HL-60/S4 (cell line): Measurements from ENCODE around the gene IGSF9B.

Experiments
- in situ Hi-C: fragments of 300-500 bp; cut with MboI; formaldehyde crosslinking; loops from 2 replicates; pipeline ENCODE4 v1.14.3; 2022; ENCODE audit warnings: low sequenced_read_pairs

Gene IGSF9B

GRCh38 chr11:133872160-133872559 lies 84.6 kb downstream of the IGSF9B start:
- in situ Hi-C loops = no loop called here

- in situ Hi-C loops = no loop called here
Observed at GRCh38 chr11:133867456-133867855, 89.3 kb downstream of the IGSF9B start.

DNA sequence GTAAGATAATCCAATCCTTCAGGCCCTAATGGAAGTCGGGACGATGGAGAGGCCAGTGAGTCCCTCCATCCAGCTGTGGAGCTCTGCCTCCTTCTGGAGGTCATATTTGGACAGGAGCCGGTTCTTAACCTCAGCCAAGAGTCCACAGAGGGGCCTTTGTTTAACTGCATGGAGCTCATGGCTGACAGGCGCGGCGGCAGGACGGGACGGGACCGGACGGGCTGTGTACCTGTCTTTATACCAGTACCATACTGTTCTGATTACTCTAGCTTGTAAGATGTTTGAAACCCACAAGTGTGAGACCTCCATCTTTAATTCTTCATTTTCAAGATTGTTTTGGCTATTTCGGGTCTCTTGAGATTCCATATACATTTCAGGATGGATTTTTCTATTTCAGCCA lies 91.3 kb downstream of the IGSF9B start:
- in situ Hi-C loops = no loop called here

DNA sequence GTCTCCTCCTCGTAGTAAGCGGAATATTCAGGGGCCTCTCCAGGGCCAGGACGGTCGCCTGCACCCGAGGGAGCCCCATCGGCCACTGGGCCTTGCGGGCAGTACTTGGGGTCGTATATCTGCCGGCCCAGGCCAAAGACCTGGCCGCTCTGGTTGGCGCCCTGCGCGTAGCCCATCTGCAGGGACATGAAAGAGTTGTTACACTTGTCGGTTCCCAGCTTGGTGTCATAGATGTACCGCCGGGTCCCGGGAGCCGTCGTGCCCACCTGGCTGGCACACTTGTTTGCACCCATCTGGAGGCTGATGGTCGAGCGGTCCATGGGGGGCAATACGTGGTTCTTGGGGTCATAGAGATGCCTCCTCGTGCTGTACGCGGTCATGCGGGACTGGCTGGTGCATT lies 92.0 kb downstream of the IGSF9B start:
- in situ Hi-C loops = no loop called here

DNA sequence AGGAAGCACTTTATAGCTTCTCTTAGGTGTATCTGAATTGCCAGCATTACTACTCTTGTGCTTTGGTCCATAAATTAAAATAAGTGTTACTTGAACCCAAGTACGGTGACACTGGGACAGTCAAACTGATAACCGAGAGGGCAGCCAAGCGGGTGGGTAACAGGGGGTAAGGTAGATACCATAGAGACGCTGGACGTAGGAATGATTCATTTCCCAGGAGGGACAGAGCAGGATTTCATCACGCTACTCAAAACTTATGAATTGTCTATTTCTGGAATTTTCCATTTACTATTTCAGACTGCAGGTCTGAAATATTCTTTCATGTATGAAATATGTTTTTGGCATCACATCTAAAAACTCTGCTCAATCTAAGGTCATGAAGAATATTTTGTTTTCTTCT lies 96.6 kb downstream of the IGSF9B start:
- in situ Hi-C loops = no loop called here
